NCI-H1092 (cell line): ENCODE measurements around the gene NARF.
A peak's percentile ranks its signal among the peaks of the same experiment; 100 is the strongest.

Source experiments
- DNase-seq: peaks from one replicate; lab custom pipeline; 2025; lab: John Stamatoyannopoulos, UW

The NARF gene

DNA sequence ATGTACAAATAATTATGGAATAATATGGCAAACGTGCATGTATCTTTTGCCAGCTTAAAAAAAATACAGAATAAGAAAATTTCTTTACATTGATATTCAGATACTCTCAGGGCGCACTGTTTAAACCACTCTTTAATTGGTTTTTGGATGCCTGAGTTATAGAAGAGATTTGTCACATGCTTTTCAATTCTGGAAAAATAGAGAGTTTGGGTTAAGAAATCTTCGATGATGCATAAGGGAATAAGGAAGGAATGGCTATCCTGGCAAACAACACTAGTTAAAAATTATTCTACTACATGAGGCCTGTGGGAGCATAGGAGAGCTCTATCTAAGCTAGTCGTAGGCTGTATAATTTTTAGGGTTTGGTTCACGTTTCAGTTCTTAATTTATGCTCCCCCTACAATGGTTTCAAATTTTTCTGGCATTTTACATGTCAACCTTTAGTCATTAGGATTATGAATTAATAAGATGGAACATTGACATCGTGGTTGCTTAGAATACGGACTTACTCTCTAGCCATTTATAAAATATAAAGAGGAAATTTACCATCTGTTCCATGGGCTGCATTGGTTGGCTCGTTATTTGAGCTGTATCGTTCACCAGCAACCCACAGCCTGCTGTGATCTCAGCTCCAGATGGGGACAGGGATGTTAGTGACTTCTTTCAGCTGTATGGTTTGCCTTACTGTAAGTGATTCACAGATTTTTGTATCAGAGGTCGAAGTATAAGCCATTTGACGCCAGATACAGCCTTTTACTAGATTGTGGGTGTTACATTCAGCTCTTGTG, 15.9 kb downstream of the NARF start:
- DNase-seq, result no peak

DNA sequence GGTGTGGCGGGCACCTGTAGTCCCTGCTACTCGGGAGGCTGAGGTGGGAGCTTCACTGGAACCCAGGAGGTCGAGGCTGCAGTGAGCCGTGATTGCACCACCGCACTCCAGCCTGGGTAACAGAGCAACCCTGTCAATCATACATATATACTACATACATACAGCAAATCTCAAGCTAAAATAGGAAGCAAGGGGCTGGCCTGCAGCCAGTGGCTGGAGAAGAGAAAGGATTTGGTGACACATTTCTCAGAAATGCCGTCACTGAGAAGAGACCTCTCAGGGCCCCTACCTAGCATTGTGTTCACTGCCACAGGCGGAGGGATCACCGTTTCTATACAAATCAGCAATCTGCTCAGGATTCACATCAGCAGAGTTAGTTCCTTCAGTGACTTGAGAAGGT, 16.9 kb downstream of the NARF start:
- no peak for DNase-seq

DNA sequence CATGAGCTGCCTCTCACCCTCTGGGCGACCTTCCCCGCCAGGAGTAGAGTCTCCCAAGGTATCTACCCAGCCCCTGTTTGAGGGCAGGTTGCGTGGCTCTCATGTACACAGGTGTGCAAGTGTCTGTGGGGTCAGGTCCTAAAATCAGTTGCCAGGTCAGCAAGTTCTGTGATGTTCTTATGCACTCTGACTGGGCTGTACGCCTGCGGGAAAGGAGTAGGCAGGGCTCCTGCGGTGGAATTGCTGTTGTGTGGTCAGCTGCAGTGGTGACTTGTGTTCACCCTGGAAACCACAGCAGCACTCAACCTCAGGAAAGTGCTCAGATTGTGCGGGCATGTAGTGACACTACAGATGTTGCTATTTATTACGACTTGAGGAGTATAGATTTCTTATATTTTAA, 19.4 kb downstream of the NARF start:
- no peak for DNase-seq

DNA sequence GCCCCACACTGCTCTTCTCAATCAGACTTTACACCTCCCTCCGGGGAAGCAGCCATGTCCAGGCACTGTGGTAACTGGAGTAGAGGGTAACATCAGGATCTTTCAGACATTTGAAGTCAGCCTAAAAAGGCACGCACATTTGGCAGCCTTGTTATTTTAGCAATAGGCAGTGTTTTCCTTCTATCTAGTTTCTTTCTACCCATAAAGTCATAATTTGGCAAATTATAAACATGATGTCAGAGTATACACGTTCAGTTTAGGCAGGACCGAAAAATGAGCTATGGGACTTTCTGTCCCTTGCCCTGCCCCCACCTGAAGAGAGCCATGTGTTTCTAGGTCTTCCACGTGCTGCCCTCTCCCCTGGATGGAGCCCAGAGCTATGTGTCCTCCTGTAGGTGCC, 21.1 kb downstream of the NARF start:
- no peak for DNase-seq

DNA sequence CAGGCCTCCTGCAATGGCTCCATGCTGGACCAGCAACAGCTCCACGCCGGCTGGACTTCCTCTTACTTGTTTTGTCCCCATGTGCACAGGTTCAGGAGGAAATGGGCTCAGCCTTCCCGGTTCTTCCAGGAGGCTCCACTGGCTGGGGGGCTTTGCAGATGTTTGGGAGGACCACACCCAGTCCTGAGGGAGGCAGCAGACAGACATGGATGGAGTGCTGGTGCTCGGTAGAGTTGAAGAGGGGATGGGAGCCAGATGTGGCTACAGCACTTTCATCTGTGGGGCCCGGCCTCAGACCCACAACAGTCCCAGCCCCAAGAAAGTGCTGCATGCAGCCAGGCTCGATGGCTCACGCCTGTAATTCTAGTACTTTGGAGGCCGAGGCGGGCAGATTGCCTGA, 21.8 kb downstream of the NARF start:
- no peak for DNase-seq

DNA sequence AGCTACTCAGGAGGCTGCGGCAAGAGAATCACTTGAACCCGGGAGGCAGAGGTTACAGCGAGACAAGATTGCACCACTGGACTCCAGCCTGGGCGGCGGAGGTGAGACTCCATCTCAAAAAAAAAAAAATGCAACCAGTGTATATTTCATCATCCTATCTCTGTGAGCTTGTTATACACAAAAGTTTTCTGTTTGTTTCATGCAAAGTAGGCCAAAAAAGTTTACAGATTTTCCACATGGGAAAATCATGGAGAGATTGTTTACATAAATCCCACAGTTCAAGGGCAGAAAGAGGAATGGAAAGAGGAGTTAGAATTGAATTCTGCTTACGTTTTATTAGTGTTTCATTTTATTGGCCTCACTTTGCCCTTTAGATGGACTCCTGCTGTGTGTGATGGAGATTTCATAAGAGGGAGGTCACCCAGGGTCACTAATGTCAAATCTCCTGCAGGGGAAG, 24.7 kb downstream of the NARF start:
- DNase-seq, result no peak

DNA sequence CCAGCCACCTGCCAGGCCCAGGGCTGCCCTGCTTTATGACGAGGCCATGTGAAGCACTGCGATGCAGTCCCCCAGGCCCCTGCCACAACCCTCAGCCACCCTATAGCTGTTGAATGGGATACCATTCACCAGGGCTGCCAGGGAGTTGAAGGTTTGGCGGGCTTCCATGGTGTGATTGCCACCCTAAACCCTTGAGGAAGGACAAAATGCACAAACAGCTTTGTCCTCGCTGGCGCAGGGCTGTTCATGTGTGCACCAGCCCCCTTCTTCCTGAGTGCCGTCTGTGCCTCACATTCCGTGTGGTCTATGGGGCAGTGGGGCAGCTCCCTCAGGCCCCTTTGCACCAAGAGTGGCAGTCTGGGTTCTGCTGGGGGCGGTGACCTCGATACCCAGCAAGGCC, 25.3 kb downstream of the NARF start:
- DNase-seq, result no peak

DNA sequence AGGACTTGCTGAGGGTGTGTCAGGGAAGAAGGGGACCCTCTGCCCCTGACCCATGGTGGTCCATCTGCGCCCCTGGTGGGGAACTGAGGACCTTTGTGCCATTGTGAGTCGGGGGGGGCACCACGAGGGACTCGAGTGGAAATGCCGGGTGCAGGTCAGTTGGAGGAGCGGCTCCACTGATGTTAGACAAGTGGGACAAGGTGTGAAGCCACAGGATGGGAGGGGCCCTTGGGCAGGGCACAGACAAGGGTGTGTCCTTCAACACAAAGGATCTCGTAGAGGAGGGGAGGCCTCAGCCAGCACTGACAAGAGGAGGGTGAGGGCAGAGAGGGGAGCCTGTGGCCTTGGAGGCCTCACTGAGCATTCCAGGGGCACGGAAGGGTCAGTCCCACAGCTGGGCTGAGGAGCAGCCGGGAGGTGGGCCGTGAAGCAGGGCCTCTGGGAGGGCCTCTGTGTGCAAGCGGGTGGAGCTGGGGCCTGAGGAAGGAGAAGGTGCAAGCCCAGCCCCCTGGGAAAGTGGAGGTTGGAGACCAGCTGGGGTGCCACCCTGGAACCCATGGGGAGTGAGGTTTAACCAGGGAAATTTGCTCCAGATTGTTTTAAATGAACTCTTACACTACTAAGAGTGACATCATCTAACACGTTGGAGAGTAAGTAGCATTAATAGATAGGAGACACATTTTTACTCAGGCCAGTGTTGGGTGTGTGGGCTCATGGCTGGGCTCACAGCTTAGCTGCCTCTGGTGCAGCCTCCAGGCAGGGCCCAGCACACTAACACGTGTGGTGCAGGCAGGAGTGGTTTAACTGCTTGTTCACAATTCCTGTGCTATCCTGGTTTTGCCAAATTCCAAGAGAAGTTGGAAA, 27.9 kb downstream of the NARF start:
- DNase-seq, result no peak

DNA sequence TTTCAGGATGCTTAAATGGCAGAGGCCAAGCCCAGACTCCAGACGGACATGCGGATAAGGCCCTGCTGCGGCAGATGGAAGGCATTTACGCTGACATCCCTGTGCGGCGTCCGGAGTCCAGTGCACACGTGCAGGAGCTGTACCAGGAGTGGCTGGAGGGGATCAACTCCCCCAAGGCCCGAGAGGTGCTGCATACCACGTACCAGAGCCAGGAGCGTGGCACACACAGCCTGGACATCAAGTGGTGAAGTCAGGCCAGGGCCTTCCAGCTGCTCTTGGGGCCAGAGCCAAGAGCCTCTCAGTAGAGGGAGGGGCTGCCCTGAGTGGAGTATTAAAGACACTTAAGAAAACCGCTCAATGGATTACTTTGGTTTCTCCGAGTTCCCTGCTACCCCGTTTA, 29.4 kb downstream of the NARF start:
- DNase-seq, result no peak

DNA sequence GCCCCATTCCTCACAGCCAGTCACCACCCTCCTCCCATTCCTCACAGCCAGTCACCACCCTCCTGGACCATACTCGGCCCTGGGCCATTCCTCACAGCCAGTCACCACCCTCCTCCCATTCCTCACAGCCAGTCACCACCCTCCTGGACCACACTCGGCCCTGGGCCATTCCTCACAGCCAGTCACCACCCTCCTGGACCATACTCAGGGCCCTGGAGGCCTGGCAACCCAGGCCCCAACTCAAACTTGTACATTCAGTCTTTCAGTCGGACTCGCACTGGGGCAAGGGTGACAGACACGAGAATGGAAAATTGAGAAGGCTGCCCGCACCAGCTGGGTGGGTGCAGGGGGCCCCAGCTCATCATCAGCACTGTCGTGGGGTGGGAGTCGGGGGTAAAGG, 30.6 kb downstream of the NARF start:
- DNase-seq, result no peak

DNA sequence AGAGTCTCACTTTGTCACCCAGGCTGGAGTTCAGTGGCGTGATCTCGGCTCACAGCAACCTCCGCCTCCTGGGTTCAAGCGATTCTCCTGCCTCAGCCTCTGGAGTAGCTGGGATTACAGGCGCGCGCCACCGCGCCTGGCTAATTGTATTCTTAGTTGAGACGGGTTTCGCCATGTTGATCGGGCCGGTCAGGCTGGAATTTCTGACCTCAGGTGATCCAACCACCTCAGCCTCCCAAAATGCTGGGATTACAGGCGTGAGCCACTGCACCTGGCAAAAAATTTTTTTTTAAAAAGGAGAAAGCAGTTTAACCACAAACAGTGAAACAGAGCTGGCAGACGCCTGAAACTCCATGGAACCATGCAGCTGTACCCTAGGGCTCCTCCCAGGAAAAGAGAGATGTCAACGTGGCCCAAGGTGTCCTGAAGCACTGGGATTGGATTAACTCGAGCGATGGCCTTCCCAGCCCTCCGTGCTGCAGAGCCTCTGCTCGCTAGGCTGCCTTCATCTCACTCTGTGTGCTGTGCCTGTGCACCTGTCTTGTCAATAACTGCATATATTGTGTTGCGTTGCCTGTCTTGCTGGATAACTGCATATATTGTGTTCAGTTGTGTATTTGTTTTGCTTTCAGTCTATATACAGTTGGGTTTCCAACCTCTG, 31.4 kb downstream of the NARF start:
- DNase-seq, result no peak

DNA sequence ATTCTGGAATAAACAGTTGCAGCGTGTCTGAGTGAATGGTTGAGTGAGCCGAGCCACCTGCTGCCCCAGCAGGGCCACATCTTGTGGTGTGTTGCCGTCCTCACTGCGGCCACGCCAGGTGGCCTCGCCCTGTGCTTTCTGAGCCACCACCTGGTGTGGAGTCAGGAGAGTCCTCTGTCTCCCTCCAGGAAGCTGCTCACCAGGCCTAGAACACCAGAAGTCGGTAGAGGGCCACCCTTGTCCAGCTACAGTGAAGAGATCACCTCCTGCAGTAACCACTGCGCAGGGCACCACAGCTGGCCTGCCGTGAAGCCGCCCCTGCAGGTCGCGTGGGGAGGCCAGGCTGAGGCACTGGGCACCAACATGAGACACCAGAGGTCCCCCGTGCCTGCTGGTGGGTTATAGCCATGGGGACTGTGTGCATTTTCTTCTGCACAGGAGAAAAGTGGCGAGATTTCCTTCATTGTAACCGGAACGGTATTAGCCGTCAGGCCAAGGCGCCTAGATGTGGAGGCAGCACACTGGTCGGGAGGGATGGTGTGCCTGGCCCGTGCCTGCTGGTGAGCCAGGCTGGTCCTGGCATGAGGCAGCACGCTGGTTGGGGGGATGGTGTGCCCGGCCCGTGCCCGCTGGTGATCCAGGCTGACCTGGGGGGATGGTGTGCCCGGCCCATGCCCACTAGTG, 32.1 kb downstream of the NARF start:
- DNase-seq, result no peak

DNA sequence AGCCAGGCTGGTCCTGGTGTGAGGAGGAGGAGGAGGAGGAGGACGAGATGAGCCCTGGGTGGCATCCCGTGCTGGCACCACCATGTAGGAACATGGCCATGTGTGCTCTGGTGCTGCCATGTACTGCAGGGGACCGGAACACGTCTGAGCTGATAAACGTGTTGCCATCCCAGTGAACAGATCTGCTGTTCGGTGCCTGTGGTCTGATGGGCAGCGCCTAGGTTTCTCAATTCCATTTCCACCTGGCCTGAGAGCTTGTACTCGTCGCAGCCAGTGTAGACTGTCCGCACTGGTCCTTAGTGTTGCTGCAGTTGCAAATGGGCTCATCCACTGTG, 32.6 kb downstream of the NARF start:
- no peak for DNase-seq

DNA sequence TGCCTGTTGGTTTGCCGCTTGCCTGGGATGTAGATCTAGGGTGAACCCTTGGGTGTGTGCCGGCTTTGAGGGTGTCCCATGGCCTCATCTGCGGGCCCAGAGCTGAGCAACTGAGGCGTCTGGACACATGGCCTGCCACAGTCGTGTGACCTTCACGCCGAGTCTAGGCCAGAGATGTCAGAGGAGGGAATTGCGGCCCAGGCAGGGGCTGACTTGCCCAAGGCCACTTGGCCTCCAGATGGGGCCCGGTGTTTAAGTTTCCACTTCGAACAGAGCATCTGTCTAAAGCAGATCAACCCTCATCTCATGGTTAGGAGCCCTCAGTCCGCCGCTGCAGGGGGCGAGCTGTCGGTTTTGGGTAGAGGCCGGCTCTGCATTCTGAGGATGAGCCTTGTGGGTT, 33.0 kb downstream of the NARF start:
- no peak for DNase-seq

DNA sequence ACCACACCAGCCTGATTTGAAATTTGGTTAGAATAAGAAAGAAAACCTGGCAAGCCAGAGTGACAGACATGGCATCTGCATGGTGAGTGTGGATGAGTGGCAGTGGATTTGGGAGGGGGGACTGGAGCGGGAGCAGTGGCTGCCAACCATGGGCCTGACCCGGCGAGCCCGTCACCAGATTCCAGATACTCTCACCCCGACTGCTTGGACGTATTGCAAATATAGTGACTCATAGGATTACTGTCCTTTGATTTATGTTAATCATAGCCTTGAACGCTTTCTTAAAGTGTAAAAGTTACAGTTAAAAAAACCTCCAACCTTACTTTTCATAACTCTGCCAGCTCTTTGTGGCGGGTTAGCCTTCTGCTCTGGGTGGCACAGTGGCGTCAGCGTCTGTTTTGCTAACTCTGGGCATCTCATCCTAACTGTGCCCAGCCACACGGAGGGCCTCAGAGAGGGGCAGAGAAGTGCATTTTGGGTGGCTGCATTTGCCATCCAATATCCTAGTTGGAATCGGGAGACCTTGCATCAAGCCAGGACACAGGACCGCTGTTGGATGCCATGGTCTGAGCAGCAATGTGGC, 34.2 kb downstream of the NARF start:
- DNase-seq, result no peak

DNA sequence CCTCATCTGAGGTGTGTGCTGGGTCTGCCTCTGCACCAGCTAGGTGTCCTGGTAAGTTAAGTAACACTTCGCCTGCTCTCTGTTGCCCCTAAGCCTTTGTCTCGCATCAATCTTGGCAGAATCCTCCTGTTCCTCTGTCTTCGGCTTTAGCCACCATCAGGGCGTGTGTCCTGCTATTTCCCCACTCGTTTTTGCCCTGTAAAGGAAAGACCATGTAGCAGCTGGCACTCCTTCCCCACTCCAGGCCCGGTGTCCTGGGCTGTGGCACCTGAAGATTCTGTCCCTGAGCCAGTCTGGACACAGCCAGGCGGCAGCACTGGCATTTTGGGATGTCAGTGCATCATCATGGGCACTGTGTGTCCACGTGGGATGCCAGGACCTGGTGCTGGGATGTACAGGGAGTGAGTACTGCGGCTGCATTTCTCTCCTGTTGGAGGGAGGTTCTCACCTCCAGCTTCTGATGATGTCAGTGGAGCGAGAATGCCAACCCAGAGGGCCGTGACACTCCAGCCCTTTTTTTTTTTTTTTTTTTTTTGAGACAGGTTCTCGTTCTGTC, 34.8 kb downstream of the NARF start:
- no peak for DNase-seq

DNA sequence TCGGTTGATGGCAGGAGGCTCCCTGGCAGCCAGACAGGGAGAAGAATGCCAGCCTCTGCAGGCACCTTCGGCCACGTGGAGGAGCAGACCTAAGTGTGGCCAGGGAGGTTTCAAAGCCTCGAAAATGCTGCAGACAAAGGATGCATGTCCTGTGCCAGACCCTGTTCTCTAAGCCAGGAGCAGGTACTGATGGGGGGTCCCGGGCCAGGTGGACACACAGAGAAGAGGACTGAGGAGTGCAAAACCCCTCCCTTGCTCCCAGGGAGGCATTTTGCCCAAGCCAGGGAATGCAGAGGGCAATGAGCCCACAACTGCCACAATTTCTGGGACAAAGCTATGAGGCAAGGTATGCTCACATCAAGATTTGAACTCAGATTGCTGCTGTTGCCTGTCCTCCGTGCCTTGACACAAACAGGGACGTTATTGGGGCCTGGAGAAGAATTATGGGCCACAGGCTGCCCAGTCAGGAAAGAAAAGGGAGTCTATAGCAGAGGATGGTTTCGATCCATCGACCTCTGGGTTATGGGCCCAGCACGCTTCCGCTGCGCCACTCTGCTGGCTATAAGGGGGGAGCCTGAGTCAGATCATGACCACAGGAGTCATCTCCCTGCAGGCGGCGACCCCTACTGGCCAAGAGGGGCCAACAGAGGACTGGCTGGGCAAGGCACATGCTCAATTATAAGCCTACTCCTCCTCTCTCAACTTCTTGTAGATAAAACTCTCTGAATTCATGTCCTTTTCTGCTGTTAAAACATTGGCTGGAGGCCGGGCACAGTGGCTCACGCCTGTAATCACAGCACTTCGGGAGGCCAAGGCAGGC, 35.9 kb downstream of the NARF start:
- DNase-seq, result peak; percentile 93

DNA sequence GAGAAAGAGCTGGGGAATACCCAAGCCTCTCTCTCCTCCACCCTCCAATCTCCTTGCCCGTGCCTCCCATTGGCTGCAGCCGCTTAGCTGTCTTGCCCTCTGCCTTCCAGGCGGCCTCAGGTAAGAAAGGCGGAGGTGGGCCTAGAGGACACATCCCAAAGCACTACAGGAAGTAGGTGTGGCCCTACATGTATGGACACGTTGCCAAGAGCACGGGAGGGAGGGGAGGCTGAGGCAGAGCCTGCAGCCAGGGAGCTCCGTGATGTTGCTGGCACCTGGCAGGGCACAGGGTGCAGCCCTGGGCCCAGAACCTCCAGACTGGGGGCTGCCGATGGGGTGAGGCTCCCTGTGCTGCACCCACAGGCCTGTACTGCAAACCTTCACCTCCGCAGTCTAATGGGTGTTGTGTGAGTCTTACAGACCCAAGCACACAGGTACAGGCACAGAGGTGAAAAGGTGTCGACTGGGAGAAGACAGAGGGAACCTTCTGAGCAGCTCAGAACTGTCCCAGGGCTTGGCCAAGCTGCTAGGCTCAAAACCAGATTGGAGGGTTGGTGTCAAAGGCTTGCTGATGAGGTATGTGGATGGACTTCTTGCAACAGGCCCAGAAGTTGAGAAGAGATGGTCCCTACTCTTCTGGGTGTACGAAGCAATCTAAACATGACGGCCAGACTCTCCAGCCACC, 37.4 kb downstream of the NARF start:
- no peak for DNase-seq

DNA sequence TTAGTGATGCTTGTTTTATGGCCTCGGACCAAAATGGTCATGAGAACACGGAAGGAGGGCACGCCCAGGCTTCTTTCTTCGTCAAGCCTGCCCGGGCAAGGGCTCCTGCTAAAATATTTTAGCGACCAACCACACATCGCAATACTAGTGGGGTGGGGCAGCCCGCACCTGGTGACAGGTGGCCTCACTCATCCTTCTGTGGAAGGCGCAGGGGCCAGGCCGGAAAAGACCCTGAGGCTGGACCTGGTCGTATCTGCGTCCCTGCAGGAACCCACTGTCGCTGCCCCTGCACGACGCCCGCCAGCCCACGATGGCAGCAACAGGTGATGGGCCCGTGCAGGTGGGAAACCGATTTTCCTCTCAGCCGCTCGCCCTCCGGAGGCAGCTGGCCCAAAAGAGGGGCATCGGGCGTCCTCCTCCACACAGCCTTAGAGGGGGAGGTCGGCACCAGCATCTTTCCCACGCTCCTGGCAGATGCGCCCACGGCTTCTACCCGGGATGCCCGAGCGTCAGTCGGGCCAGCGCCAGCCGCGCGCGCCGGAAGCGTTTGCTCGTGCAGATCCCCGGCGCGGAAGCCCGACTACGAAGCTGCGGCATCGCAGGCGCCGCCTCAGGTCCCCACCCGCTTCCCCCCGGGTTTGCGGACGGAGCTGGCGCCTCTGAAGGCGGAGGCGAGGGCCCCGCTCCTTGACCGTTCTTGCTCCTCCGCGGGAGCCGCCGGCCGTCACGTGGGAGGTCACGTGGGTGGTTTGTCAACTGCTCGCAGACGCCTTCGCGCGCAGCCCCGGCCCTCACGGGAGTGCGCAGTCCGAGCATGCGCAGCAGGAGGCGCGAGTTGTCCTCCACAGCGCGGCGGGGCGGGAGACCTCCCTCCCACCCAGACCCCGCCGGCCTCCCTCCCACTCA, 38.2 kb downstream of the NARF start:
- DNase-seq, result peak; percentile 89
